ENCODE data around the gene MADD.
"Not testable (repeated sequence)": the region's sequence is repeated elsewhere in the genome, so short reads cannot be mapped to it uniquely, and the experiment has no call there.

DNA sequence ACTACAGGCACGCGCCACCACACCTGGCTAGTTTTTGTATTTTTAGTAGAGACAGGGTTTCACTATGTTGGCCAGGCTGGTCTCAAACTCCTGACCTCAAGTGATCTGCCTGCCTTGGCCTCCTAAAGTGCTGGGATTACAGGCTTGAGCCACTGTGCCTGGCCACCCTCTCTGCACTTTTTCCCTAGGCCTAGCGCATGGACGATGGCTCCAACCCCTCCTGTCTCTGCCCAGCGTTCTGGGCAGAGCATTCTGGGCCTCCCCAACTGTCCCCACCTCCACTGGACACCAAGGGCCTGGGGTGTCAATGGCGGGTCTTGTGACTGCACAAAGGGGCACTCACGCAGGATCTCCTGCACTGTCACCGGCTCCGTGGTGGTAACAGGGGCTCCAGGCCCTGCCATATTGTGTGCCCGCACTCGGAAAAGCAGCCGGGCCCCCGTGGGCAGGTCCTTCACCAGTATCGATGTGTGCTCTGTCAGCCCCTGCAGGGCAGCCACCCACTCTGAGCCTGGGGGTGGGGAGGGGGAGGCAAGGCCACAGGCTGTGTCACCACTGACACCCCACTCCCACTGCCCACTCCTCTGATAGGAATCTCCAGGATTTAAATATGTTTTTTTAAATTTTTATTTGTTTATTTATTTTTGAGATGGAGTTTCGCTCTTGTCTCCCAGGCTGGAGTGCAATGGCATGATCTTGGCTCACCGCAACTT lies 64.9 kb downstream of the MADD start:
- TF ChIP-seq, protein P1, sequence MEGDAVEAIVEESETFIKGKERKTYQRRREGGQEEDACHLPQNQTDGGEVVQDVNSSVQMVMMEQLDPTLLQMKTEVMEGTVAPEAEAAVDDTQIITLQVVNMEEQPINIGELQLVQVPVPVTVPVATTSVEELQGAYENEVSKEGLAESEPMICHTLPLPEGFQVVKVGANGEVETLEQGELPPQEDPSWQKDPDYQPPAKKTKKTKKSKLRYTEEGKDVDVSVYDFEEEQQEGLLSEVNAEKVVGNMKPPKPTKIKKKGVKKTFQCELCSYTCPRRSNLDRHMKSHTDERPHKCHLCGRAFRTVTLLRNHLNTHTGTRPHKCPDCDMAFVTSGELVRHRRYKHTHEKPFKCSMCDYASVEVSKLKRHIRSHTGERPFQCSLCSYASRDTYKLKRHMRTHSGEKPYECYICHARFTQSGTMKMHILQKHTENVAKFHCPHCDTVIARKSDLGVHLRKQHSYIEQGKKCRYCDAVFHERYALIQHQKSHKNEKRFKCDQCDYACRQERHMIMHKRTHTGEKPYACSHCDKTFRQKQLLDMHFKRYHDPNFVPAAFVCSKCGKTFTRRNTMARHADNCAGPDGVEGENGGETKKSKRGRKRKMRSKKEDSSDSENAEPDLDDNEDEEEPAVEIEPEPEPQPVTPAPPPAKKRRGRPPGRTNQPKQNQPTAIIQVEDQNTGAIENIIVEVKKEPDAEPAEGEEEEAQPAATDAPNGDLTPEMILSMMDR (IDR thresholded peaks at IDR 0.05; ENCODE audit: borderline replicate concordance, extremely low read depth, low read length, poor library complexity, severe bottlenecking) = not testable (repeated sequence)
- not testable (repeated sequence) for TF ChIP-seq EZH2 (IDR thresholded peaks at IDR 0.05; ENCODE audit: borderline replicate concordance, low read depth, low read length, severe bottlenecking)

All from DND-41 (cell line).